Upper lobe of left lung (tissue), 4 donors: ENCODE data around the gene CKM.

ENCODE experiments used
- CTCF ChIP-seq, 6 experiments: fragments of 450-650 bp in 4 of 6; fragments of 200-600 bp in 2 of 6; sonication (generic) in 2 of 6; IDR thresholded peaks; one replicate each; pipeline ENCODE4 v1.5.1; 2016 to 2019; ENCODE audit warnings: antibody characterized with exemption in 6 of 6
- POLR2A ChIP-seq, 4 donors: fragments of 450-650 bp; IDR thresholded peaks; one replicate each; pipeline ENCODE4 v1.5.1; 2016 to 2017; ENCODE audit warnings: antibody characterized with exemption in 4 of 4, mild to moderate bottlenecking in 2 of 4

GRCh38 chr19:45333609-45334303 is 11.1 kb upstream of the CKM start:
- no peak for TF ChIP-seq CTCF (IDR thresholded peaks at IDR 0.05)
- no peak for TF ChIP-seq POLR2A (IDR thresholded peaks at IDR 0.05)
